Endodermal cell (in vitro differentiated cells): ENCODE results near the gene SF3B3. TPM values are rescaled to one million over a fixed set of nuclear protein-coding genes. Genes with fewer than 3 reads are reported as not detected.

Experiments
- DNase-seq: peaks from one replicate; pipeline ENCODE4 v3.0.0-alpha.2; 2017
- H3K27ac ChIP-seq: 2 replicates; pipeline ENCODE4 v1.5.1; 2013; ENCODE audit warnings: mild to moderate bottlenecking, low read depth, low read length, moderate library complexity
- H3K27me3 ChIP-seq: 2 replicates; pipeline ENCODE4 v1.6.1; 2013; ENCODE audit warnings: mild to moderate bottlenecking, low read length, moderate library complexity; ENCODE audit not compliant: insufficient read depth, control insufficient read depth, poor library complexity, severe bottlenecking
- H3K36me3 ChIP-seq: 2 replicates; pipeline ENCODE4 v1.7.0; 2013; ENCODE audit warnings: mild to moderate bottlenecking, low read length, moderate library complexity; ENCODE audit not compliant: control insufficient read depth, insufficient read depth
- H3K4me1 ChIP-seq: one replicate; pipeline ENCODE4 v1.7.0; 2013; ENCODE audit warnings: low read length; ENCODE audit not compliant: control insufficient read depth, insufficient read depth
- H3K4me3 ChIP-seq: 2 replicates; pipeline ENCODE4 v1.5.1; 2013; ENCODE audit warnings: mild to moderate bottlenecking, low read length, moderate library complexity
- H3K9ac ChIP-seq: 2 replicates; pipeline ENCODE4 v1.6.1; 2013; ENCODE audit warnings: mild to moderate bottlenecking, low read length, moderate library complexity; ENCODE audit not compliant: poor library complexity, severe bottlenecking; ENCODE audit errors: extremely low read depth
- H3K9me3 ChIP-seq: 2 replicates; pipeline ENCODE4 v1.6.1; 2013; ENCODE audit warnings: mild to moderate bottlenecking, low read length, moderate library complexity; ENCODE audit not compliant: control insufficient read depth
- H3K27ac Mint-ChIP-seq: 2 replicates; pipeline ENCODE4 v1.8.0; 2020; ENCODE audit warnings: mixed read lengths
- H3K27me3 Mint-ChIP-seq: 2 replicates; pipeline ENCODE4 v1.8.0; 2021; ENCODE audit warnings: mild to moderate bottlenecking, mixed read lengths; ENCODE audit not compliant: insufficient read depth
- H3K36me3 Mint-ChIP-seq: 2 replicates; pipeline ENCODE4 v1.8.0; 2020; ENCODE audit warnings: low read depth, mixed read lengths
- H3K4me1 Mint-ChIP-seq: 2 replicates; pipeline ENCODE4 v1.8.0; 2020; ENCODE audit warnings: mixed read lengths
- H3K4me3 Mint-ChIP-seq: 2 replicates; pipeline ENCODE4 v1.8.0; 2020; ENCODE audit warnings: mild to moderate bottlenecking, moderate library complexity, mixed read lengths
- H3K9me3 Mint-ChIP-seq: 2 replicates; pipeline ENCODE4 v1.8.0; 2020; ENCODE audit warnings: mild to moderate bottlenecking, mixed read lengths
- CTCF ChIP-seq: fragments of 200-600 bp; sonication (generic); conservative IDR thresholded peaks from 2 replicates; pipeline ENCODE4 v1.5.0; 2021; ENCODE audit warnings: antibody characterized with exemption, mild to moderate bottlenecking
- WGBS, 2 experiments: methylation state at CpG; one replicate each; pipeline versions ENCODE4 v1.1.5 to v1.1.7; 2013; ENCODE audit warnings: missing lambda C conversion rate in 2 of 2, mixed read lengths in 1 of 2; ENCODE audit not compliant: insufficient coverage in 1 of 2, insufficient read length in 1 of 2; 5-methylcytosine and 5-hydroxymethylcytosine counted together
- total RNA-seq, 2 donors: library from RNA; stranded (reverse); fragmentation: NEBNext Ultra II Directional in 1 of 2; extraction: Animal tissue kit (Norgen Biotek cat#: 25700) in 1 of 2; gene quantifications; 2 replicates in 1 of 2; 3 replicates in 1 of 2; pipeline ENCODE4 v1.2.1, GENCODE V29; 2021

SF3B3 gene
- total RNA-seq, 2 donors from 2014 or later, result 479 to 484 TPM

GRCh38 chr16:70482624-70483023 lies 41.0 kb upstream of the SF3B3 start:
- WGBS, 2 experiments, result 87 to 100% methylated on average over 3 to 5 of the region's 5 CpGs
- H3K9me3 ChIP-seq, result no peaks in the 10 kb centered on the region
- no peaks in the 10 kb centered on the region for H3K4me1 Mint-ChIP-seq
- no peak overlapping the region for H3K27ac Mint-ChIP-seq
- no peak overlapping the region for H3K27ac ChIP-seq
- no peak overlapping the region for H3K4me3 Mint-ChIP-seq
- peaks cover 40% of the 10 kb centered on the region for H3K36me3 ChIP-seq
- no peak overlapping the region for H3K4me3 ChIP-seq
- H3K27me3 ChIP-seq, result no peaks in the 10 kb centered on the region
- DNase-seq, result no peak
- H3K9ac ChIP-seq, result no peak overlapping the region
- H3K4me1 ChIP-seq, result no peaks in the 10 kb centered on the region
- H3K27me3 Mint-ChIP-seq, result no peaks in the 10 kb centered on the region
- no peaks in the 10 kb centered on the region for H3K9me3 Mint-ChIP-seq
- TF ChIP-seq CTCF, result no peak
- peaks cover 36% of the 10 kb centered on the region for H3K36me3 Mint-ChIP-seq

GRCh38 chr16:70483426-70483825 lies 40.2 kb upstream of the SF3B3 start:
- H3K36me3 ChIP-seq, result peaks cover 40% of the 10 kb centered on the region
- no peaks in the 10 kb centered on the region for H3K27me3 ChIP-seq
- no peak overlapping the region for H3K27ac Mint-ChIP-seq
- no peak overlapping the region for H3K4me3 Mint-ChIP-seq
- H3K27me3 Mint-ChIP-seq, result no peaks in the 10 kb centered on the region
- H3K27ac ChIP-seq, result no peak overlapping the region
- peaks cover 36% of the 10 kb centered on the region for H3K36me3 Mint-ChIP-seq
- no peaks in the 10 kb centered on the region for H3K4me1 ChIP-seq
- H3K9ac ChIP-seq, result no peak overlapping the region
- no peak for TF ChIP-seq CTCF
- no peaks in the 10 kb centered on the region for H3K9me3 ChIP-seq
- DNase-seq, result no peak
- H3K9me3 Mint-ChIP-seq, result no peaks in the 10 kb centered on the region
- H3K4me3 ChIP-seq, result no peak overlapping the region
- 81% methylated on average over 5 of the region's 5 CpGs for WGBS, 2 experiments
- no peaks in the 10 kb centered on the region for H3K4me1 Mint-ChIP-seq

- no peak for TF ChIP-seq CTCF
- no peaks in the 10 kb centered on the region for H3K9me3 ChIP-seq
- H3K27me3 ChIP-seq, result no peaks in the 10 kb centered on the region
- no peak overlapping the region for H3K27ac Mint-ChIP-seq
- peaks cover 42% of the 10 kb centered on the region for H3K36me3 ChIP-seq
- H3K4me3 Mint-ChIP-seq, result no peak overlapping the region
- no peaks in the 10 kb centered on the region for H3K27me3 Mint-ChIP-seq
- 88% methylated on average over 2 of the region's 2 CpGs; no CpG with 5 or more reads in 1 of the 2 experiments for WGBS, 2 experiments
- peaks cover 40% of the 10 kb centered on the region for H3K36me3 Mint-ChIP-seq
- H3K4me3 ChIP-seq, result no peak overlapping the region
- no peaks in the 10 kb centered on the region for H3K4me1 Mint-ChIP-seq
- DNase-seq, result no peak
- H3K9ac ChIP-seq, result no peak overlapping the region
- no peaks in the 10 kb centered on the region for H3K9me3 Mint-ChIP-seq
- no peaks in the 10 kb centered on the region for H3K4me1 ChIP-seq
- H3K27ac ChIP-seq, result no peak overlapping the region
Observed at GRCh38 chr16:70484867-70485266, 38.7 kb upstream of the SF3B3 start.
